Gastrocnemius medialis (tissue), 4 donors: Measurements from ENCODE around the gene HDDC2.

Experiments
- CTCF ChIP-seq, 5 experiments: fragments of 450-650 bp in 3 of 5; fragments of 200-600 bp in 2 of 5; sonication (generic) in 2 of 5; IDR thresholded peaks in 4 of 5; conservative IDR thresholded peaks in 1 of 5; 1 replicate in 4 of 5; 2 replicates in 1 of 5; pipeline ENCODE4 v1.5.1; 2016 to 2019; ENCODE audit warnings: antibody characterized with exemption in 5 of 5, mild to moderate bottlenecking in 3 of 5, moderate library complexity in 3 of 5
- POLR2A ChIP-seq, 2 donors: fragments of 450-650 bp; IDR thresholded peaks; one replicate each; pipeline ENCODE4 v1.6.1; 2017; ENCODE audit warnings: antibody characterized with exemption in 2 of 2, mild to moderate bottlenecking in 2 of 2, moderate library complexity in 2 of 2

- TF ChIP-seq CTCF (IDR thresholded peaks at IDR 0.05 in 4 of 5, conservative IDR thresholded peaks at IDR 0.05 in 1 of 5) (no peak), POLR2A (IDR thresholded peaks at IDR 0.05) (no peak)
These were observed 1.7 kb upstream of the HDDC2 start for GRCh38 chr6:125303512-125303854.
